Jurkat, Clone E6-1 (cell line): ENCODE data around the gene MOGAT2.
"Not testable (repeated sequence)": the region's sequence is repeated elsewhere in the genome, so short reads cannot be mapped to it uniquely, and the experiment has no call there.

Experiments
- DNase-seq: peaks from one replicate; pipeline ENCODE4 v3.0.0-alpha.2; 2011; ENCODE audit warnings: low read depth, low spot score
- H3K4me3 ChIP-seq: 2 replicates; pipeline ENCODE4 v1.5.1; 2011; ENCODE audit warnings: mild to moderate bottlenecking, low read length, control low read depth, moderate library complexity

The MOGAT2 gene

DNA sequence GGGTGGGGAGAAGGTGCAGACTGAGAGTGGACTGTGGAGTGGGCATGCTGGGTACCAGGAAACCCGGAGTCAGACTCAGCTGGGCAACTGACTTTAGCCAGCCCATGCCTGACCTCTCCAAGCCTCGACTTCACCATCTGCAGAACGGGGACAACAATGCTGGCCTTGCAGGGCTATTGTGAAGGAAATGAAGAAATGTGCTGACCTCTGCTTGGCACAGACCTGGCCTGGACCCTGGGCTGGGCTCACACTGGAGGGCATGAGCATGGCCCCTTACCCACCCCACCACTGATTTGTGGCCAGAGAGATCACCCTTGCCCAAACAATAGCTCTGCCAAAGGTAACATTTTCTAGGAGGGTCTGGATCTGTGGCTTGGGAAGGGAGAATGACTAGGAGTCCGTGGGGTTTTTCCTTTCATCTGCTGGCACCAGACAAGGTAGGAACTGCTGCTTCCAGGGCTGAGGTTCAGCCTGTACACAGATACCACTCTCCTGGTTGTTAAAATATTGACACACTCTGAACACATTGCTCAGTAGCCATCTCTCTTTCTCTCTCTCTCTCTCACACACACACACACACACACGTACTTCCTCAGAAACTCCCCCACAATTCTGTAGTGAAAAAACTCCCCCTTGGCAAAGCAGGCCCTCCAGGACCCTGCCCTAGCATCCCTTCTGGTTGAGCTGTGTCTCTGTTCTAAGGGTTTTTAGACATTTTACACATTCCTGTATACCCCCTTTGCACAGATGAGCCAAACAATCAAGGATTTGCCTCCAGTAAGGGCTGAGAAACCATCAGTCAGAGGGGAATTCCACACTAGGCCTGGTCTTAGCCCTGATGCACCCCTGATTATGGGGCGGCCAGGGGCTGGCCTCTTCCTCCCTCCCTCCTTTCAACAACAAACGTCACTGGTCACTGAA is 1.0 kb downstream of the MOGAT2 start:
- no peak overlapping the region for H3K4me3 ChIP-seq
- no peak for DNase-seq

DNA sequence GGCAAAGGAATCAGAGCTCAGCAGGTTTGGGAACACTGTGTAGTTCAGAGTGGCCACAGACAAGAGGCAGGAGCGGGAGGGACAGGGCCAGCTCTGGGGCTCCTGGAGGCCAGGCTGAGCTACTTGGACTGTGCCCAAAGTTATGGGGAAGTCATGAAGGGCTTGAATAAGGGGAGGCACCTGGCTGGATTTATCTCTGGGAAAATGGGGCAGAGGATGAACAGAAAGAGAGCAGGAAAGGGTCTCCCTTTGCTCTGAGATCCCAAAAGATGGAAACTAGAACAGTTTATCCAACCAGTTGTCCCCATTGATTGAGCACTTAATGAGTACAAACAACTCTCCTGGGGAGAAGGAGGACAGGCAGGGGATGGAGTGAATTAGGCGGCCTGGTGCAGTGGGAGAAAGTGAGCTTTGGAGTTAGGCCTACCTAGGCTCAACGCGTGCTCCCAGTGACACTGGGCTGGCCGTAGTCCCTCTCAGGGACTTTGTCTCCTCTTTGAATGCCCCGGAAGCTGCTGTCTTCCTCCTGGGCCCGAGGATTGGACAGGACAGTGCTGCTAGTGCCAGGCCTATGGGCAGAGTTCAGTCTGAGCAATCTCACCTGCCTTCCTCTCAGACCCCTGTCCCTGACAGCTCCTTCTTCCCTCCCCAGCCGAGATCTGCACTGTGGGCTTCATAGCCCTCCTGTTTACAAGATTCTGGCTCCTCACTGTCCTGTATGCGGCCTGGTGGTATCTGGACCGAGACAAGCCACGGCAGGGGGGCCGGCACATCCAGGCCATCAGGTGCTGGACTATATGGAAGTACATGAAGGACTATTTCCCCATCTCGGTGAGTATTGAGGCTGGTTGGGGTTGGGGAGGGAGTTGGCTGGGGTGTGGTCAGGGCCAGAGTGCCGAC is 2.0 kb downstream of the MOGAT2 start:
- no peak for DNase-seq
- no peak overlapping the region for H3K4me3 ChIP-seq

DNA sequence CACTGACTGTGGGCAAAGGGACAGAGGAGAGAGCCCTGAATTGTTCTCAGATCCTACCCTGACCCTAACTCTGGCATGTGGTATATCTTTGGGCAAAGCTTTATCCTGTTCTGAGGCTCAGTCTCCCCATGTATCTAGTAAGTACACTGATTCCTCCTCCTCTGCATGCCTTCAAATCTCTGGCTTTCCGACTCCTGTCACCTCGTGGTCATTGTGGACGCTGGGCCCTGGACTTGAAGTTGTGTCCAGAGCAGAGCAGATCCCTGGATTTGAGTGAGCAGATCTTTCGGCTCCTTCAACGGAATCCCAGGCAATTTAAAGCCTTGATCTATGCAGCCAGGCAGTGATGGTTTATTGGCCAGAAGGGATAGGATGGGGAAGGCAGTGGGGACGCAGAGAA is 3.0 kb downstream of the MOGAT2 start:
- no peak for DNase-seq
- no peak overlapping the region for H3K4me3 ChIP-seq

DNA sequence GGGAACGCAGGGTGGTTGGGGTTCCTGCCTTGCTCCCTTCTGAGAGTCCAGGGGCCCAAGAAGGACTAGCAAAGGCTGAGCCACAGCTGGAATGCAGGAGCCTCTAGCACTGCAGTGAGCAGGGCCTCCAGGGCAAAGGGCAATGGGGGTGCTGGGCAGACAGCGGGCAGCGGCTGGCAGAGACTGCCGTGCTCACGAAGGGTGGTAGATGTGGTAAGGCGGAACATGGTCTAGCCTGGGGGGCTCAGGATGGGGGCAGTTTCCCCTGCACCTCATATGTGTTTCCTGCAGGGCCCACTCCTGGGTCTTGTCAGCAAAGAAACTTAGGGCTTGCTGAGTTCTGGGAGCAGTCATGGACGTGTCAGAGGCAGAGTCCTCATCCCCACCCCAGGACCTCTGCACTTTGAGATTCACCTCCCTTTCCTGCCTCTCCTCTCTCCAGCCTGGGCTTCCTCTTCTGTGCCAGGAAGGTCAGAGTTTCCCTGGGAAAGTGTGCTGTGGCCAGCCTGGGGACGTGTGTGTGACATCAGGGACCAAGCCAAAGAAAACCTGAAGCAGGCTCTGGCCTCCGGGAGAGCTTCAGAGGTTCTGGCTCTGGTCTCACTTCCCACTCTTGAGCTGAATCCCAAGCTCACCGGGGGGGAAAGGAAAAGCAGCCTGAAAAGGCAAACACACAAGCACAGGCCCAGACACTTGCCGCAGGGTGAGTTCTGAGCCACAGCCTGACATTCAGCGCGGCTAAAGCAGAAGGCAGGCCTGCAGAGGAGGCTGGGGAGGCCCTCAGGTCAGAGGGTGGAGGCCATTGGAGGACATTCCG is 4.4 kb downstream of the MOGAT2 start:
- no peak for DNase-seq
- no peak overlapping the region for H3K4me3 ChIP-seq

DNA sequence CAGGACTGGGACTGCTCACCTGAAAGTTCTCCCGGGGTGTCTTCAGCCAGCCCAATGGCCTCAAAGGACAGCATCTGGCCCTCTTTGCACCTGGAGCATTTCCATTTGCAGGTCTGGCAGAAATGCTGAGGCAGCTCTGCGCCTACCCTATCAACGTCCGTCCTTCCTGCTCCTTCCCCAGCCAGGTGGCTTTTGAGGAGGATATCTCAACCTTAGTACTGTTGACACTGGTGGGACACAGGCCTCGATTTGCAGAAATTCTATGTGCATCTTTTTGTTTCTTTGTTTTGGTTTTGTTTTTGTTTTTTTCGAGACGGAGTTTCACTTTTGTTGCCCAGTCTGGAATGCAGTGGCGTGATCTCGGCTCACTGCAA is 5.0 kb downstream of the MOGAT2 start:
- no peak for DNase-seq
- H3K4me3 ChIP-seq, result no peak overlapping the region

DNA sequence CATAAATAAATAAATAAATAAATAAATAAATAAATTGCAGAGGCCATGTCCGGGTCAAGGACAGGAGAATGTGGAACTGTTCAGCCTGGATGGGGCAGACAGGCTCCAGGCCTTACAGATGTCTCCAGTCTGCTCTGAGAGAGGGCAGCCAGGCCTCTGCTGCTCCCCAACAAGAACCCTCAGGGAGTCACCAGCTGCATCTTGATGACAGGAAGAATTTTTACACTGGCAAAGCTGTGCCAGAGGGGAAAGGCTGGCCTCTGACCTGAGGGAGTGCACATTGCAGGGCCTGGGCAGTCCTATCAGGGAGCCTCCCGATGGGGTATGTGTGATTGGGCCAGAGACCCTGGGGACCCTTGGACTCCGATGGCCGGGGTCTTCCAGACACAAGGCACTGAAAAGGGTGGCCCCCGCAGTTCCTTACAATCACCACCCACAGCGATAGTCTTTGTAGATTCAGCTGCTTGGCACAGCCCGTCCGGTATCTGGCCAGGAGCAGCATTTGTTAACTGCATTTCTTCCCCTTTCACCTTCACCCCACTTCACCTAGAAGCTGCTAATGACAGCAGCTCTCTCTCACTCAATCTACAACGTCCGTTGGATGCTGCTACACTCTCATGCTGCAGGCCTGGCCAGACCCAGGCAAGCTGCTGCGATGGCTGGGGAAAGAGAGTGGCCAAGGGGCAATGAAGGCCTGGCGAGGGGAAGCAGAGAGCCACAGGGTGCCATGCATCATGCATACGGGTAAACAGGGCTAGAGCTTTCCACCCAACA is 8.1 kb downstream of the MOGAT2 start:
- no peak overlapping the region for H3K4me3 ChIP-seq
- DNase-seq, result no peak

DNA sequence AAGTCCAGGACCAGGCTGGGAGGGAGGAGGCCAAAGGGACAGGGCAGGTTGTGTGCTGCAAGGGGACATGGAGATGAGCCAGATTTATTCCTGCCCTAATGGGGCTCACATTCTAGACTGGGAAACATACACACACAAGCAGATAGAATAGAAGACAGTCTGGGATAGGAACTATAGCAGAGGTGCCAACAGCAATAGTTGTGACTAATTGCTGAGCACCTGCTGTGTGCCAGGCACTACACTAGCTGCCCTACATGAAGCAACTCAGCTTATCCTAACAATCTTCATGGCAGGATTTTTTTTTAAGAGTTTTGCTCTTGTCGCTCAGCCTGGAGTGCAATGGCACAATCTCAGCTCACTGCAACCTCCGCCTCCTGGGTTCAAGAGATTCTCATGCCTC is 11.4 kb downstream of the MOGAT2 start:
- no peak for DNase-seq

DNA sequence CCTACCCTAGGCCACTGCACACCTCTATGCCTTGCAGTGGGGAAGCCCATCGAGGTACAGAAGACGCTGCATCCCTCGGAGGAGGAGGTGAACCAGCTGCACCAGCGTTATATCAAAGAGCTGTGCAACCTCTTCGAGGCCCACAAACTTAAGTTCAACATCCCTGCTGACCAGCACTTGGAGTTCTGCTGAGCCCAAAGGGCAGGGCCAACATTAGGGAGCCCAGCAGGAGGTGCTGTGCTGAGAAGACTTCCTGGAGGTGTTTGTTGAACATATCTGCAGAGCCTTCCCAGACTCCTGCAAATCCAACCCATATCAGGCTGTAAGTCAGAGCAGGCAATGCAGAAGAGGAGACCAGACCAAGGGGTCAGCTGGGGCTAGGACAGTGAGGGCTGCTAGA is 13.5 kb downstream of the MOGAT2 start:
- no peak overlapping the region for H3K4me3 ChIP-seq
- no peak for DNase-seq

More for the DNA sequence above, 11.4 kb downstream of the MOGAT2 start:
- H3K4me3 ChIP-seq, result no peak overlapping the region

DNA sequence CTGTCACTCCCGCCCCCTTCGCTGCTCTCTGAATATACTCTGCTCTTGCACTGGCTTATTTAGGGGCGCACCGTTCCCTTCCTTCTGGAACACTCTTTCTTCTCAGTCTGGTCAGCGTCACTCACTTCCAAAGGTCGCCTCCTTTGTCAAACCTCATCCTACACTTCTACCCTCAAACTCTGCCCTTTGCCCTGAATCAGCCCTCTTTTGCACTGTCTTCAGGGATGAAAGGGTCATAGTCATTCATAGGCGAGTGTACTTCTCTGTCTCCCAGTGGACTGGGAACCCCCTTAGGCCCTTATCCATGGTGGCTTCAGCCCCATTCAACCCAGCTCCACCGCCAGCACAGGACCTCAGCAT is 15.4 kb downstream of the MOGAT2 start:
- H3K4me3 ChIP-seq, result no peak overlapping the region
- no peak for DNase-seq

DNA sequence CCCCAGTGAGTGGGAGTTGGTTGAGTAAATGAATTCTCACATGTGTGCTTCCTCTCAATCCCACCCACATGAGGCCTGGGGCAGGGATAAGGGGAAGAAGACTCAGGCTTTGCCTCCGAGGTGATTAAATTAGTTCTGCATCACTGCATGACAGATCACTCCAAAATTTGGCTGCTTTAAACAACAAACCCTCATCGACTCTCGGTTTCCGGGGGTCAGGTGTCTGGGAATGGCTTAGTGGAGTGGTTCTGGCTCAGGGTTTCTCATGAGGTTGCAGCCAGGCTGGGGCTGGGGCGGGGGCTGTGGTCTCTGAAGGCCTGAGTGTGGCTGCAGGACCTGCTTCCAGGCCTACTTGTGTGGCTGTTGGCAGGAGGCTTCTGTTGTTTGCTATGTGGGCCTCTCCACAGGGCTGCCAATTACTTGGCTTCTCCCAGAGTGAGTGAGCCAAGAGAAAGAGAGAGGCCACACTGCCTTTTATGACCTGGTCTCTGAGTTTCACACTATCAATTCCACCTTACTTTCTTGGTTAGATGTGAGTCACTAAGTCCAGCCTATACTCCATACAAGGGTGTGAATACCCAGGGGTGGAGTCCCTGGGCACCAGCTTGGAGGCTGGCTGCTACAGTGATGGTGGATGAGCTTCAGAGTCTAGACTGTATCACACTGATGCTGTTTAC is 15.9 kb downstream of the MOGAT2 start:
- H3K4me3 ChIP-seq, result no peak overlapping the region
- no peak for DNase-seq

DNA sequence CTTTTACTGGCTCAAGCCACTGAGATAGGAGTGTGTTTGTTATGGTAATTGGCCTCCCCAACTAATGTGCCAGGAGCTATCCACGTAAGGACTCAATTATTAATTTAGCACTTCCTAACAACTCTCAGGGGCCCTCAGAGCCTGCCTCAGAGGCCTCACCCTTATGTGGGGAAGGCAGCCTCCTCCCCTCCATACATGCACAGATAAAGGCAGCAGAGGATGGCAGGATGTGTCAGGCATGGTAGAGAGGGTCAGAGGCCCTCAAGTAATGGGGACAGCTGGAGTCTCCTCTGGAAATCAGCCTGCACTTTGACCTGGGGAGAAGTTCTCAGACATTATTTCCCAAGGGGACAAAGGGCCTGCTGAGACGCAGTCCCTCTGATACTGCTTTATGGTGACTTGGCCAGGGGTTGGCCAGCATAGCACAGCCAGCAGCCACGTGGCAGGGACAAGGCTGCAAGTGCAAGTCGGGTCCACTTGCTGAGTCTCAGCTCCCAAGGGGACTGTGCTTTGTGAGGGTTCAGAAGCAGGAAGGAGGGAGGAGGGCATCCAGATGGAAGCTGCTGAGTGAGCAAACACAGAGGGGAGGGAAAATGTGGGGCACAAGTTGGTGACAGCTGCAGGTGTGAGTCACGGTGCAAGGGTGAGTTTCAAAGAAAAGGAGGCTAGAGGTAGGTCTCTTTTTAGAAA is 17.0 kb downstream of the MOGAT2 start:
- no peak overlapping the region for H3K4me3 ChIP-seq
- peak; percentile 7 for DNase-seq

DNA sequence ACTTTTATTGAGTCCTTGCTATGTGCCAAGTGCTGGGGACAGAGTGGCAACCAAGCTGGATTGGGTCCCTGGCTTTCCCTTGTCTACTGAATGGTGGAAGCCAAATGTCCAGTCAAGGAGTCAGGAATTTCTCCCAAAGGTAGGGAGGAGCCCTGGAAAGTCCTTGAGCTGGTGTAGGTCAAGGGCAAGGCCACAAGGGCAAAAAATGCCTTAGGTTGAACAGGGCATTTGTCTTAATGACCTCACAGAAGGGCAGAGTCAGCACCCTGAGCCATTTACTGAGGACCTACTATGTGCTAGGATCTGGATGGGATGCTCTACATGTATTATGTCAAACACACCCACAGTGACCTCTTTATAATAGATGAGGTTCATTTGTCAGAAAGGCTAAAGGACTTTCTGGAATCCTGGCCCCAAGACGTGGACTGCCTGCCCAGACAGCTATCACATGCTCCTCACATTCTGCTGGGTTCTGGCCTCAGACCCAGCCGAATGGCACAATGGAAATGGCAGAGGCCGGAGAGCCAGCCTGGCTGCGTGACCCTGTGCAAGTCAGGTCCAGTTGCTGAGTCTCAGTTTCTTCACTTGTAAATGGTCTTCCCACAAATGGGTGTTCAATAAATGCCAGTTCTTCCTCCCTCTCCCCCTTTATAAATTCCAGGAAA is 17.7 kb downstream of the MOGAT2 start:
- no peak overlapping the region for H3K4me3 ChIP-seq
- DNase-seq, result no peak

DNA sequence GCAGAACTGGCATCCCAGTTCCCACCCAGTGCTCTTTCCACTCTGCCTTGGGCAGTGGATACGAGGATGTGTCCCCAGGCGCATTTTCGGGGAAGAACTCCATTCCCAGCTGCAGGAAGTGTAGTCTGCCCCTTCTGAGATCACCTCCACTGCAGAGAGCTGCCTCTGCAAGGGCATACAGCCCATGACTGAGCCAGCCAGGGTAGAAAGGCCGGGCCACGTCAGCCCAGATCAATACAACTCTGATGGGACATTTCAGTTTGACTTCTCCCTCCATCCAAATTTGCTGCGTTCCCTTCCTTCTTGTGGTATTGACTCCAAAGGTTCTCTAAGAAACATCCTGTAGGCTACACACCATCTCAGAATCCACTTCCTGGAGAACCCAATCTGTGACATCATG is 19.7 kb downstream of the MOGAT2 start:
- no peak for DNase-seq
- no peak overlapping the region for H3K4me3 ChIP-seq

DNA sequence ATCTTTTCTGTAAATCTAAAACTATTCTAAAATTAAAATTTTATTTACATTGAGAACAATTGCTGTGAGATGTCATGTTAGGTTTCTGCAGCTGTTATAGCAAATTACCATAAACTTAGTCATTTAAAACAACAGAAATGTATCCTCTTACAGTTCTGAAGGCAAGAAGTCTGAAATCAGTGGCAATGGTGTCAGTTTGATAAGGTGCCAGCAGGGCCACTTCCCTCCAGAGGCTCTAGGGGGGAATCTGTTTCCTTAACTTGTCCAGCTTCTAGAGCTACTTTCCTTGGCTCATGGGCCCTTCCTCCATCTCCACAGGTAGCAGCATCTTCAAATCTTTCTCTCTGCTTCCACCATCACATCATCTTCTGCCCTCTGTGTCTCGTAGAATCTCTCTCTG is 23.0 kb downstream of the MOGAT2 start:
- no peak for DNase-seq
- no peak overlapping the region for H3K4me3 ChIP-seq

DNA sequence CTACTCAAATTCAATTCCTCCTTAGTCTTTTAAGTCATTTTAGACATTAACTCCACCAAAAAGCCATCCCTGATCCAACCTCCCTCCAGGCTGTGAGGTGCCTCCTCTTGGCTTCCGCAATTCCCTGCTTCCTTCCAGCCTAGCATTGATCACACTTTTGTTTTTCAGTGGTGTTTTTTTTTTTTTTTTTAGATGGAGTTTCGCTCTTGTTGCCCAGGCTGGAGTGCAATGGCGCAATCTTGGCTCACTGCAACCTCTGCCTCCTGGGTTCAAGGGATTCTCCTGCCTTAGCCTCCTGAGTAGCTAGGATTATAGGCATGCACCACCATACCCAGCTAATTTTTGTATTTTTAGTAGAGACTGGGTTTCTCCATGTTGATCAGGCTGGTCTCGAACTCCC is 25.5 kb downstream of the MOGAT2 start:
- not testable (repeated sequence) for H3K4me3 ChIP-seq, DNase-seq

DNA sequence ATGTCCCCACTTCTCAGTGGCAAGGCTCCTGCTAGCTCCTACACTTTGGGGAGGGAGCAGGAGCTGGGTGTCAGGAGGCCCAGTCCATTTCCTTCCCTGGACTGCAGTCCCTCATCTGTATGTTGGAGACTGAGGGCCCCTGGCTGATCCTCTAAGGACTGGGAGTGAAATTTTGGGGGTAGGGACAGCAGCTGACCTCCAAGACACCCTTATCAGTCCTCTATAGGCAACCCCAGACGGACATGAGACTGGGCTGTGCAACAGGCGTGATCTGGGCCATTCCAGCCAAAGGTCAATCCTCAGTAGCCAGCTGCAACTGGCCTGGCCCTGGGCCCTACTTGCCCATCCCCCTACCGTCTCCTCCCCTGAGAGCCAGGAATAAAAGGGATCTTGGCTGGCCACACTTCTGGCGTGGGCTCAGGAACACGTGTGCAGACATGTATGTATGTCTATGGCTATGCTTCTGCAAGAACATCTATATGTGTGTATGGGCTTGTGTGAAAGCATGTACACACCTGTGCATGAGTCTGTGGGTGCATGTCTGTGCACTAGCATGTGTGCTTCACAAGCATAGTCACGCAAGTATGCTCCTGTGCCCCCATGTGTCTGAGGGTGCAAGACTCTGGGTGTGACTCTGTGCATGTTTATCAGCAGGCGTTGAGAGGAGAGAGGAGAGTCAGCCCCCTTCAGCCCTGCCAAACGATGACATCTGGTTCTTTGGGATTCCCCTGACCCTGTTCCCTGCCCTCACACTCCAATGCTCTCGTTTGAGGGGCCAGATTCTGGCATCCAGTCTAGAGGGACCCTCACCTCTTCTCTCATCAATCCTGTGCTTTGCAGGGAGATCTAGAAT is 26.3 kb downstream of the MOGAT2 start:
- no peak overlapping the region for H3K4me3 ChIP-seq
- no peak for DNase-seq
